GM03348 (cell line): ENCODE results near the gene JUND.

Source experiments
- DNase-seq: peaks from one replicate; pipeline ENCODE4 v3.0.0; 2012; ENCODE audit warnings: low spot score

Gene JUND

DNA sequence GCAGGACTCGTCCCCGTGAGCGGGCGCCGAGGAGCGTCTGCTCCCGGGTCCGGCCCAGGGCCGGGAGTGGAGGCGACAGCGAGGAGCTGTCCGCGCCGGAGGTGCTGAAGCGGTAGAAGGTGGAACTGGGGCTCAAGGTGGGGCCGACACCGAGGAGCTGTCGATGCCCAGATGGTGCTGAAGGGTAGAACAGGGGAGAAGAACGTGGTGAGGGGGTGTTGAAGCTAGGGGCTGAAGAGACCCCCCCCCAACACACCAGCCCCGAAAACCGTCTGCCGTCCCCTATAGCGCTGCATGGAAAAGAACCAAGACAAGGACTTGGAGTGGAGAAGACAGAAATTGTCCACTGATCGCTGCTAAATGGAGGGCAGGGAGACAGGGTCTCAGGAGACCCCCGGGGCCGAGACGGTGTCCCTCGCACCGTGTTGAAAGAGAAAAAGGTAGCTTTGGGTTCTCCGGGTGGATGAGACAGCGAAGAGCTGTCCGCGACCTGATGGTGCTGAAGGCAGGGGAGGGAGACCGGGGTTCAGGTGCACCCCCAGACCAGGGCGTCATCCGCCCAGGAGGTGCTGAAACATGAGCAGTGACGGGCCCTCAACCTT lies 48.1 kb downstream of the JUND start:
- DNase-seq: peak; percentile 79

DNA sequence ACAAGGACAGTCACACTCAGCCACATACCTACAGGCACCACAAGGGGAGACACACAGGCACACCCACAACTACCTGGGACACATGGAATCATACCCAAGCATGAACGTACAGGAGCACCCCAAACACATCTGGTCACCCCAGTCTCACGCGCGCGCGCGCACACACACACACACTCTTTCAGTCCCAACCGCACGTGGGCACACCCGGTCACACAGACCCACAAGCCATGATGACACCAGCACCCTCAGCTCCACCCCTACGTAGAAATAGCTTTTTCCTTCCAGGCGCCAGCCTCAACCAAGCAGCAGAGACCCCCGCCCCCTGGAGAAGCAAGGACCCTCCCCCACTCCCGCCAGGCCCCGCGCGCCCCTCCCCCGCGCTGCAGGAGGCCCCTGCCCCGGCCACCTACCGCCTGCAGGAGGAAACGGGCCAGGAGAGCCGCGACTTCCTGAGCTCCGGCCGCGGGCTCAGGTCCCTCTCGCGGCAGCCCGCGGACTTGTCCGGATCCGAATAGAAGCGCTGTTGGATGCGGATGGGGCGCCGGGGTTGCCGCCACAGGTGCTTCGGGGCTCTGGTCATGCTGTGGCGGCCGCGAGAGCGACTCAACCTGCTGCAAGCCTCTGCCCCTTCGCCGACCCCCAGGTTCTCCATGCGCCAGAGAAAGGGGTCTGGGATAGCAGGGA lies 48.7 kb downstream of the JUND start:
- no peak for DNase-seq

GRCh38 chr19:18231775-18232174 lies 49.6 kb downstream of the JUND start:
- no peak for DNase-seq

- no peak for DNase-seq
Measured at GRCh38 chr19:18230941-18231734, 50.3 kb downstream of the JUND start.

- DNase-seq: no peak
Measured at GRCh38 chr19:18229915-18230314, 51.5 kb downstream of the JUND start.
